GM23248 (cell line): Measurements from ENCODE around the gene CD4.

Source experiments
- EZH2 ChIP-seq: fragments of 200-600 bp; sonication (generic); IDR thresholded peaks from 2 replicates; pipeline ENCODE4 v1.6.1; 2018; ENCODE audit warnings: antibody characterized with exemption, mild to moderate bottlenecking; ENCODE audit not compliant: insufficient read depth, poor library complexity, severe bottlenecking
- EZH2phosphoT487 ChIP-seq: fragments of 200-600 bp; sonication (generic); IDR thresholded peaks from 2 replicates; pipeline ENCODE4 v1.6.1; 2018; ENCODE audit warnings: antibody characterized with exemption, moderate library complexity, mild to moderate bottlenecking, low read depth; ENCODE audit not compliant: insufficient read depth

DNA sequence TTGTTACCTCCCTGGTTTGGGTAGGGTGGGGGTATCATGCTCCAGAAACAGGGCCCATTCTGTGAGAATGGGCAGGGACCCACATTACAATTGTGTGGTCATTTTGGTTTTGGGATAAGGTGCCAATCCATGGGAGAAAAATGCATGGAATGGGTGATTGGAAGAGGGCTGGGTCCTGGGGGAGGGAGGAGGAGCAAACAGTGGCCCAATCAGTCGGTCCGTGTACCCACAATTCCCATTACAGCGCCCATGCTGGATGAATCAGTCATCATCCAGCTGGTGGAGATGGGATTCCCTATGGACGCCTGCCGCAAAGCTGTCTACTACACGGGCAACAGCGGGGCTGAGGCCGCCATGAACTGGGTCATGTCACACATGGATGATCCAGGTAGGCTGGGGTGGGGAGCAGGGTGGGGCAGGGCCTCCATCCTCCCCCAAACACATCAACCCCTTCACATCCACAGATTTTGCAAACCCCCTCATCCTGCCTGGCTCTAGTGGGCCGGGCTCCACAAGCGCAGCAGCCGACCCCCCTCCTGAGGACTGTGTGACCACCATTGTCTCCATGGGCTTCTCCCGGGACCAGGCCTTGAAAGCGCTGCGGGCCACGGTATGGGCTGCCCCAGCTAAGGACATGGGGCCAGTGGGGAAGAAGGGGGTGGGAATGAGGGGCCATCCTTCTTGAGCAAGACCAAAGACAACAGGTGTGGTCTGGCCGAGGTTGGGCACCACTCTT is 74.4 kb downstream of the CD4 start:
- TF ChIP-seq EZH2phosphoT487: no peak
- TF ChIP-seq EZH2: no peak
